GM12891 (cell line): ENCODE results near the gene PRM1.

Source experiments
- POLR2A ChIP-seq: IDR thresholded peaks from 2 replicates; pipeline ENCODE4 v1.6.1; 2011; ENCODE audit warnings: low read depth, low read length, control low read depth
- POLR2AphosphoS5 ChIP-seq: IDR thresholded peaks from 2 replicates; pipeline ENCODE4 v1.6.1; 2011; ENCODE audit warnings: low read depth, low read length, control low read depth
- POU2F2 ChIP-seq: IDR thresholded peaks from 2 replicates; pipeline ENCODE4 v1.6.1; 2011; ENCODE audit warnings: low read depth, mild to moderate bottlenecking, control low read depth, low read length, moderate library complexity
- TAF1 ChIP-seq: IDR thresholded peaks from 2 replicates; pipeline ENCODE4 v1.6.1; 2011; ENCODE audit warnings: low read depth, low read length, control low read depth

GRCh38 chr16:11295672-11296071 is 14.5 kb upstream of the PRM1 start:
- TF ChIP-seq POLR2AphosphoS5 (no peak), POLR2A (no peak), TAF1 (no peak), POU2F2 (no peak)
